Fibroblast of pulmonary artery (primary cell): Measurements from ENCODE around the gene TMEM120A.
A peak's percentile ranks its signal among the peaks of the same experiment; 100 is the strongest.

Experiments used
- DNase-seq: peaks from one replicate; pipeline ENCODE4 v3.0.0-alpha.2; 2010; ENCODE audit warnings: low read depth
- H3K4me3 ChIP-seq: replicated peaks from 2 replicates; pipeline ENCODE4 v1.5.1; 2011; ENCODE audit warnings: low read depth, mild to moderate bottlenecking, control low read depth, low read length, moderate library complexity
- TF ChIP-seq, protein P1 (sequence below): IDR thresholded peaks from 2 replicates; pipeline ENCODE4 v1.5.1; 2011; ENCODE audit warnings: mild to moderate bottlenecking, control low read depth, low read length, inconsistent platforms; ENCODE audit errors: missing control alignments

Gene TMEM120A

DNA sequence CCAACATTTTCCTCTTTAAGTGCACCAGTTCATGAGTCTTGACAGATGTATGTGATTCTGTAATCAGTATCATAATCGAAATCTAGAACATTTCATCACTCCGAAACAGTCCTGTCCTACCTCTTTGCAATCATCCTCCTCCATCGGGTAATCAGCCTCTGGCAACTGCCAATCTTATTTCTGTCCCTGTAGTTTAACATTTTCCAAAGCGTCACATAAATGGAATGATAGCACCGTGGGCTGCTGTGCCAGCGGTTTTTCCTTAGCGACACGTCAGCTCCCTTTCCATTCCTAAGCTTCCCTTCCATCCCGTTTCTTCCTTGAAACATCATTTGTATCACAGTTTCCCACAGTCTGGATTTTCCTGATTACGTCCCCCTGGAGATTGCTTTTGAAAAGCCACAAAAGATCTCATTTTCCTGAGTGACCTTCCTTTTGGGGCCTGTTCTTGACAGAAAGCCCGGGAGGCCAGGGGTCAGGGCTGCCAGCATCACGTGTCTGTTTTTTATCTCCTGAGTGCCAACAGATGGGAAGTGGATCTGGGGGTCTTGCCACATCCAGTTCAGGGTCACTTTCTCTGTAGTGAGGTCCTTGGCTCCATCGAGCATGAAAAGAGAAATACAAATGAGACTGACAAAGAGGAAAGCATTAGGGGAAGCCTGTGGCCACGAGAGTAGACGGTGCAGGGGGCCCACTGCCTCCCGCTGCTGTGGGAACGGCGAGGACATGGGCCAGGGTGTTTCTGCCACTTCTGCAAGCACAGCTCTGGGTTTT is 31.6 kb downstream of the TMEM120A start:
- TF ChIP-seq, protein P1, sequence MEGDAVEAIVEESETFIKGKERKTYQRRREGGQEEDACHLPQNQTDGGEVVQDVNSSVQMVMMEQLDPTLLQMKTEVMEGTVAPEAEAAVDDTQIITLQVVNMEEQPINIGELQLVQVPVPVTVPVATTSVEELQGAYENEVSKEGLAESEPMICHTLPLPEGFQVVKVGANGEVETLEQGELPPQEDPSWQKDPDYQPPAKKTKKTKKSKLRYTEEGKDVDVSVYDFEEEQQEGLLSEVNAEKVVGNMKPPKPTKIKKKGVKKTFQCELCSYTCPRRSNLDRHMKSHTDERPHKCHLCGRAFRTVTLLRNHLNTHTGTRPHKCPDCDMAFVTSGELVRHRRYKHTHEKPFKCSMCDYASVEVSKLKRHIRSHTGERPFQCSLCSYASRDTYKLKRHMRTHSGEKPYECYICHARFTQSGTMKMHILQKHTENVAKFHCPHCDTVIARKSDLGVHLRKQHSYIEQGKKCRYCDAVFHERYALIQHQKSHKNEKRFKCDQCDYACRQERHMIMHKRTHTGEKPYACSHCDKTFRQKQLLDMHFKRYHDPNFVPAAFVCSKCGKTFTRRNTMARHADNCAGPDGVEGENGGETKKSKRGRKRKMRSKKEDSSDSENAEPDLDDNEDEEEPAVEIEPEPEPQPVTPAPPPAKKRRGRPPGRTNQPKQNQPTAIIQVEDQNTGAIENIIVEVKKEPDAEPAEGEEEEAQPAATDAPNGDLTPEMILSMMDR, result no peak
- DNase-seq, result peak; percentile 84
- no peak overlapping the region for H3K4me3 ChIP-seq

DNA sequence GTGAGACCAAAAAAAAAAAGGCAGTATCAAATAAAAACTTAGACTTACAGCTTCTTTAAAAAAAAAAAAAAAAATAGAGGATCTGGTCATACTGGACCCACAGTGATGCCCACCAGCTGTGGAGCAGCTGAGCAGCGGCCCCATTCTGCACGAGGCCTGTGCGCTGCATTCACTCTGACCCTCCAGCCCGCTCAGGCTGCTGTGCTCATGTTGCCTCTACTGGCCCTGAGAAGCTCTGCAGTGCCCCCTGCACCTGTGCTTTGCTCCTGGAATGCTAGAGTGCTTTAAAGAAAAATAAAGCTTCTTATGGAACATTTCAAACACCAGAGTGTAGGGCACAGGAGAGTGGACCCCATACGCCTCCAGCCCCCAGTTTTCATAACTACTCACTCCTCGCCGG is 33.2 kb downstream of the TMEM120A start:
- no peak overlapping the region for H3K4me3 ChIP-seq
- TF ChIP-seq, protein P1, result no peak
- DNase-seq, result no peak

DNA sequence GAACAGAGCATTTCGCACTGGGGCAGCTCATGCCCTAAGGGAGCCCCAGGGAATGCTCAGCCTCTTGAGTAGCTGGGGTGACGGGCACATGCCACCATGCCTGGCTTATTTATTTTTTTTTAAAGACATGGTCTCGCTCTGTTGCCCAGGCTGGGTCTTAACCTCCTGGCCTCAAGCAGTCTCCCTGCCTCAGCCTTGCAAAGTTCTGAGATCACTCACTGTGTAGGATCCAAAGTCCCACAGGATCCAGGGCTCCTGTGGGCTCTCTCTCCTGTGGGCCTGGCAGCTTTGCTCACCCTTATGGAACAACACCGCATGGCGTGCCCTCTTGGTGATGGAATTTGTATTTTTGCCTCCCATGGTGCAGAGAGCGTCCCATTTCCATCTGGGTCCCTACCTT is 34.0 kb downstream of the TMEM120A start:
- DNase-seq, result no peak
- TF ChIP-seq, protein P1, result no peak
- no peak overlapping the region for H3K4me3 ChIP-seq

DNA sequence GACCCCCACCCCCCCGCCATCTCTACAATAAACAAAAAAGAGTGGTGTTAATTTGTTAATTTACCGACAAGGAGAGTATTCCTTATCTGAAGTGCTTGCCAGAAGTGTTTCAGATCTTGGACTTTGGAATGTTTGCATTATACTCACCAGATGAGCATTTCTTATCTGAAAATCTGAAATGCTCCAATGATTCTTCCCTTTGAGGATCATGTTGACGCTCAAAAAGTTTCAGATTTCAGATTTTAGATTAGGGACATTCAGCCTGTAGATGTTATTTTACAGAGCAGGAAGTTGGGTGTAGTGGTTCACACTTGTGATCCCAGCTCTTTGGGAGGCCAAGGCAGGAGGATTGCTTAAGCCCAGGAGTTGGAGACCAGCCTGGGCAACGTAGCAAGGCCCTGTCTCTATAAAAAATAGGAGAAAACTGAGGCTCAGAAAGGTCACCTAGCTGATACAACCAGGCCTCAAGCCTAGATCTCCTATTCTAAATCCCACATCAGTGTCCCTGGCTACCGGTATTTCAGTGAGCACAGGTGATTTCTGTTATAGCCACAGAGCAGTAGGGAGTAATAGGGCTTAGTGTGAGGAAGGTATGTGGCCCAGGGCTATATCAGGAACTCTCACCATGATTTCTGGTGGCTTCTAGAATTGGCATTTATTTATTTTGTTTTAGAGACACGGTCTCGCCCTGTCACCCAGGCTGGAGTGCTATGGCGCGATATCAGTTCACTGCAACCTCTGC is 35.4 kb downstream of the TMEM120A start:
- no peak overlapping the region for H3K4me3 ChIP-seq
- no peak for DNase-seq
- TF ChIP-seq, protein P1, result no peak

DNA sequence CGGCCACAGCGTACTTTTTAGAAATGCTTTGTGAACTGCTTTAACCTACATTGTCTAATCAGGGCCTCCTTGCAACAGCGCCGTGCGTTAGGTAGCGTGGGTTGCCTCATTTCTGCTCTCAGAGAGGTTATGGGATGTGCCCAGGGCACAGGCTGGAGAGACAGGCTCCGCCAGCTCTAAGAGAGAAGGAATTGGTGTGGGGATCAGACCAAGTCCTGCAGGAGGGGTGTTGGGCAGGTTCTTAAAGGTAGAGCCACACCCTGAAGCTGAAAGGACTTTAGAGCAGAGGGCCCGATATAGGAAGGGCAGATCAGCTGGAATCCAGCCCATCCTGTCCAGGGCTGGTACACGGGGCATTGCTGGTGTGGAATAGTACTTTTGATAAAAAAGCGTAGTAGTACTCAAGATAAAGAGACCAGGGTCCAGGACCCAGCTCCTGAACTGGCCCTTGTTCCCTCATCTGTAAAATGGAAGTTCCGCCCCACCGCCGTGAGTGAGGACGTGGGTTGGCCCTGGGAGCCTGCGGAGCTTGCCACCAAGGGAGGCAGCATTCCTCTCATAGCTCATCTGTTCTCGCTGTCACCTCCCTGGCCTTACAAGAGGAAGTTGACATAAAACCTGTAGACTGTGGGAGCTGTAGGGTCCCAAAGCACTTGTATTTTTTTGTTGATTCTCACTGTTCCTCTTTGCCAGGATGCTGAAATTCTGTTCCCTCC is 37.2 kb downstream of the TMEM120A start:
- H3K4me3 ChIP-seq, result no peak overlapping the region
- TF ChIP-seq, protein P1, result no peak
- DNase-seq, result no peak

DNA sequence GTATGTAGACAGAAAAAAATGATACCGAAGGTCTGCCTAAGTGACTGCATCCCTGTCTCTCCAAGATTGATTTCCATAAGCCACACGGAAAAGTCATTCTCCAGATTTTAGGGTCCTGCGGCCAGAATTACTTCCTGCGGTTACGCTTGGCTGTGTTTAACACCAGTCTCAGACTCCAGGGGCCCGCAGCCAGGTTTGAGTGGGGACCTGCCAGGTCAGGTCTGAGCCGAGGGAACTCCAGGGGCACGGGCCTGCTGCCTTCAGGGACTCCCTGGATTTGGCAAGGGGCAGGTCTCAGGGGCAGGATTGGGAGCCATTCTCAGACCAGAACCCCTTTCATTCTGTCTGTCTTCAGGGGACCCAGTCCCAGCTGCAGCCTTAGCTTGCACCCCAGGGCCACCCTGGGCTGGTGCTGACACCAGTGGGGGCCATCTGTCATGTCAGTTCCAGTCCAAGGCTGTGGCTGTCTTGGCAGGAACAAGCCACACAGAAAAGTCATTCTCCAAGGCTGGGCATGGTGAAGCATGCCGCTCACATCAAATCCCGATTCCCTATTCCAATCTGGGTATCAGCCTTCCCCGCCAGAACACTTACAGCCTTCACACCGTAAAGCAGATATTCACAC is 39.0 kb downstream of the TMEM120A start:
- TF ChIP-seq, protein P1, result no peak
- no peak overlapping the region for H3K4me3 ChIP-seq
- DNase-seq, result no peak
